Neuronal stem cell (in vitro differentiated cells): ENCODE results near the gene CDK5R2.

Experiments used
- DNase-seq: peaks from one replicate; pipeline ENCODE4 v3.0.0-alpha.2; 2013; ENCODE audit warnings: low spot score
- H2AFZ ChIP-seq: one replicate; pipeline ENCODE4 v1.6.1; 2013; ENCODE audit warnings: mild to moderate bottlenecking, low read length, inconsistent platforms
- H2AK5ac ChIP-seq: 2 replicates; pipeline ENCODE4 v1.6.1; 2013; ENCODE audit warnings: low read depth, mild to moderate bottlenecking, inconsistent platforms, low read length, moderate library complexity, mixed read lengths
- H2BK120ac ChIP-seq: 2 replicates; pipeline ENCODE4 v1.6.1; 2013; ENCODE audit warnings: low read depth, mild to moderate bottlenecking, inconsistent platforms, low read length, moderate library complexity, mixed read lengths
- H2BK12ac ChIP-seq: one replicate; pipeline ENCODE4 v1.6.1; 2013; ENCODE audit warnings: low read length, inconsistent platforms
- H2BK15ac ChIP-seq: 2 replicates; pipeline ENCODE4 v1.6.1; 2013; ENCODE audit warnings: mild to moderate bottlenecking, low read length, inconsistent platforms, mixed read lengths
- H2BK5ac ChIP-seq: one replicate; pipeline ENCODE4 v1.6.1; 2013; ENCODE audit warnings: inconsistent platforms, mild to moderate bottlenecking, low read length, moderate library complexity
- H3K14ac ChIP-seq: one replicate; pipeline ENCODE4 v1.6.1; 2013; ENCODE audit warnings: low read length, inconsistent platforms
- H3K18ac ChIP-seq: 2 replicates; pipeline ENCODE4 v1.6.1; 2013; ENCODE audit warnings: low read length, inconsistent platforms
- H3K23ac ChIP-seq: 2 replicates; pipeline ENCODE4 v1.6.1; 2013; ENCODE audit warnings: low read depth, mild to moderate bottlenecking, mixed read lengths, low read length, inconsistent platforms; ENCODE audit not compliant: poor library complexity
- H3K27ac ChIP-seq: replicated peaks from 3 replicates; pipeline ENCODE4 v1.5.1; 2013; ENCODE audit warnings: low read length, inconsistent platforms
- H3K27me3 ChIP-seq, 3 experiments: 2 replicates each; pipeline ENCODE4 v1.6.1; 2013; ENCODE audit warnings: low read length in 3 of 3, mild to moderate bottlenecking in 2 of 3, inconsistent platforms in 1 of 3, low read depth in 1 of 3, mixed read lengths in 1 of 3, moderate library complexity in 1 of 3; ENCODE audit not compliant: control insufficient read depth in 3 of 3, insufficient read depth in 3 of 3
- H3K36me3 ChIP-seq, 2 donors: replicated peaks in 1 of 2; 2 replicates each; pipeline ENCODE4 v1.6.1; 2013; ENCODE audit warnings: low read length in 2 of 2; ENCODE audit not compliant: control insufficient read depth in 2 of 2, insufficient read depth in 2 of 2
- H3K4ac ChIP-seq: 2 replicates; pipeline ENCODE4 v1.6.1; 2013; ENCODE audit warnings: inconsistent platforms, mild to moderate bottlenecking, low read length, moderate library complexity
- H3K4me1 ChIP-seq, 2 donors: 1 replicate in 1 of 2; 2 replicates in 1 of 2; pipeline ENCODE4 v1.6.1; 2013; ENCODE audit warnings: low read length in 2 of 2, low read depth in 1 of 2; ENCODE audit not compliant: control insufficient read depth in 2 of 2, insufficient read depth in 1 of 2
- H3K4me2 ChIP-seq: one replicate; pipeline ENCODE4 v1.6.1; 2013; ENCODE audit warnings: mild to moderate bottlenecking, low read length, inconsistent platforms; ENCODE audit not compliant: insufficient read depth, poor library complexity, severe bottlenecking
- H3K4me3 ChIP-seq, 2 donors: 2 replicates each; pipeline ENCODE4 v1.5.1; 2013; ENCODE audit warnings: low read length in 2 of 2, mild to moderate bottlenecking in 2 of 2, inconsistent platforms in 1 of 2, moderate library complexity in 1 of 2
- H3K79me1 ChIP-seq: one replicate; pipeline ENCODE4 v1.6.1; 2013; ENCODE audit warnings: low read depth, mild to moderate bottlenecking, inconsistent platforms, low read length, moderate library complexity
- H3K9ac ChIP-seq: one replicate; pipeline ENCODE4 v1.6.1; 2013; ENCODE audit warnings: mild to moderate bottlenecking, low read depth, low read length, inconsistent platforms; ENCODE audit not compliant: poor library complexity
- H3K9me3 ChIP-seq, 2 donors: replicated peaks in 1 of 2; 2 replicates each; pipeline versions ENCODE3 to v1.6.1; 2013; ENCODE audit warnings: low read length in 2 of 2, mild to moderate bottlenecking in 2 of 2, inconsistent platforms in 1 of 2, low read depth in 1 of 2, mixed read lengths in 1 of 2, moderate library complexity in 1 of 2; ENCODE audit not compliant: control insufficient read depth in 2 of 2, insufficient read depth in 1 of 2
- H4K8ac ChIP-seq: one replicate; pipeline ENCODE4 v1.6.1; 2013; ENCODE audit warnings: low read depth, mild to moderate bottlenecking, inconsistent platforms, low read length, moderate library complexity
- H4K91ac ChIP-seq: one replicate; pipeline ENCODE4 v1.6.1; 2013; ENCODE audit warnings: low read length, low read depth, mild to moderate bottlenecking, inconsistent platforms; ENCODE audit not compliant: poor library complexity
- WGBS, 2 donors: extraction: QIAGEN DNeasy Blood & Tissue Kit; methylation state at CpG; one replicate each; pipeline ENCODE4 v1.1.7; 2013; ENCODE audit warnings: missing lambda C conversion rate in 2 of 2, mixed read lengths in 1 of 2; ENCODE audit not compliant: insufficient read length in 2 of 2, insufficient replicate concordance in 1 of 2; ENCODE audit errors: extremely low coverage in 2 of 2; 5-methylcytosine and 5-hydroxymethylcytosine counted together

Gene CDK5R2

DNA sequence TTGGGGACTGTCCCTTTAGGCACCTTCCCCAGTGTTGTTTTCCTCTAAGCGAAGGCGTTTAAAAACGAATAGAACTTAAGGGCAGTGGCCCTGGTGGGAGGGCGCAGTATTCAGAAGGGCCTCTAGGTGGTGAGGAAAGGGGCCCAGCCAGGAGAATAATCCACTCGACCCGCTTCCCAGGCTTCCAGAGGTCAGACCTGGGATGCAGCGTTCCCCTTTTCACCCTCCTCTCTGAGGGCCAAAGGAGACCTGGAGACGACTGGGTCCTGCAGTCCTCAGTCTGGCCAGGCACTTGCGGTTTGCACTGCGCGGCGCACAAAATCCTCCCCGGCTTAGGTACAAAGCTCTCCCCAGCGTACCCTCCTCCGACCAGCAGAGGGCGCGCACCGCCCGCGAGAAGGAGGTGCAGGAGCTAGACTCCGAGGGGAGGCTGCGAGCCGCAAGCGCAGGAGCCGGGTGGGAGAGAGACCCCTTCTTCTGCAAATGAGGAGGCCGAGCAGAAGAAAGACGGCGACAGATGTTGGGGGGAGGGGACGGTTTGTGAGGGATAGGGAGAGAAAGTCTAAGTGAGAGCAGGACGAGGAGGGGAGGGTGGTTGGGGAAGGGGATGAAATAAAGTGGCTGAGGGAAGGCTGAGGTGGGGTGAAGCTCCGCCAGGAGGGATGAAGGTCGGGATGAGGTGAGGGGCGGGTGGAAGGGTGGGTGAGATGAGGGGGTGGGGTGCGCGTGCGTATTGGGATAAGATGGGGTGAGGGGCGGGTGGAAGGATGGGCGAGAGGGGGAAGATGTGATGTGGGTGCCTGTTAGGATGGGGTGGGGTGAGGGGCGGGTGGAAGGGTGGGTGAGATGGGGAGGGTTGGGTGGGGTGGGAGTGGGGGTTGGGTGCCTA, 20.6 kb downstream of the CDK5R2 start:
- WGBS, 2 donors: no CpG with 5 or more reads among the region's 39 CpGs
- H3K4me2 ChIP-seq: peak overlapping the region; percentile 56

DNA sequence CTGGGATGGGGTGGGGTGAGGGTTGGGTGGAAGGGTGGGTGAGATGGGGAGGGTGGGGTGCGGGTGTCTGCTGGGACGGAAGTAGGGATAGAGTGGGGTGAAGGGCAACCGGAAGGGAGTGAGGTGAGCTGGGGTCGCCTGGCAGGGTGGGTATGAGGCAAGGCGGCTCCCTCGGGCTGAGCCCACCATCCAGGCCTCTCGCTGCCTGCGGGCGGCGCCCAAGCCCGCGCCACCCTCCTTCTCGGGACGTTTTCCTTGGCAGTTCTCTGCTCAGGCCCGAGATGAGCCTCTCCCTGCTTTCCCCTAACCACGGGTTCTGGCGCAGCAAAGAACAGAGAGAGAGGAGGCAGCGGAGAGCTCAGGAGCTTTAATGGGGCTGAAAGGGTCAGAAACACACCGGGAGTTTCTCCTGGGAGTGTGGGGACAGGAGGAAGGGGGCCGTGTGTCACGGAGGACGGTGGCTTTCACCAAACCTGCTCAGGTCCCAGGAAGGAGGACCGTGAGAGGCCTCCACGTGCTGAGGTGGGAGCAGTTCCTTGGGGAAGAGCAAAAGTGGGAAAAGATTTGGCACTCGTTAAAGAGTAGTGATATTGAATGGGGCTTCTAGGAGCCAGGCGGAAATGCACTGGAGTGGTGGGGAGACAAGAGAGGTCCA, 21.4 kb downstream of the CDK5R2 start:
- H3K4me1 ChIP-seq: peaks cover 2 to 9% of the 10 kb centered on the region in 2 donors
- no CpG with 5 or more reads among the region's 26 CpGs for WGBS, 2 donors
- no peaks in the 10 kb centered on the region for H3K36me3 ChIP-seq
- no peak overlapping the region for H4K91ac ChIP-seq
- H3K4me2 ChIP-seq: no peak overlapping the region
- peaks cover 39 to 90% (median 84%) of the 10 kb centered on the region in 3 experiments for H3K27me3 ChIP-seq
- H2BK5ac ChIP-seq: no peak overlapping the region
- DNase-seq: no peak
- H2BK120ac ChIP-seq: no peak overlapping the region
- no peak overlapping the region for H3K9ac ChIP-seq
- H3K14ac ChIP-seq: no peak overlapping the region
- H4K8ac ChIP-seq: no peak overlapping the region
- H2AFZ ChIP-seq: peak overlapping the region; percentile 77
- H2BK15ac ChIP-seq: no peak overlapping the region
- peaks cover 0 to 8% of the 10 kb centered on the region in 2 donors for H3K9me3 ChIP-seq
- H3K4me3 ChIP-seq: no peak overlapping the region
- no peak overlapping the region for H3K4ac ChIP-seq
- no peak overlapping the region for H3K18ac ChIP-seq
- H3K23ac ChIP-seq: no peak overlapping the region
- no peak overlapping the region for H2BK12ac ChIP-seq
- no peak overlapping the region for H2AK5ac ChIP-seq
- H3K27ac ChIP-seq: no peak overlapping the region
- H3K79me1 ChIP-seq: peaks cover 2% of the 10 kb centered on the region

More for the DNA sequence above, 20.6 kb downstream of the CDK5R2 start:
- H3K18ac ChIP-seq: no peak overlapping the region
- H4K91ac ChIP-seq: no peak overlapping the region
- H2AFZ ChIP-seq: peak overlapping the region; percentile 96
- no peak overlapping the region for H3K27ac ChIP-seq
- H3K4ac ChIP-seq: no peak overlapping the region
- no peak overlapping the region for H2BK12ac ChIP-seq
- H3K9me3 ChIP-seq: peaks cover 0 to 8% of the 10 kb centered on the region in 2 donors
- no peak overlapping the region for H3K9ac ChIP-seq
- peaks cover 2 to 9% of the 10 kb centered on the region in 2 donors for H3K4me1 ChIP-seq
- H3K27me3 ChIP-seq: peaks cover 37 to 90% (median 82%) of the 10 kb centered on the region in 3 experiments
- peaks cover 2% of the 10 kb centered on the region for H3K79me1 ChIP-seq
- H2BK5ac ChIP-seq: no peak overlapping the region
- H2BK120ac ChIP-seq: no peak overlapping the region
- no peak overlapping the region for H2BK15ac ChIP-seq
- no peak overlapping the region for H4K8ac ChIP-seq
- no peak overlapping the region for H2AK5ac ChIP-seq
- H3K4me3 ChIP-seq: peak overlapping the region in 1 of 2 donors; percentile 17
- no peak overlapping the region for H3K14ac ChIP-seq
- no peaks in the 10 kb centered on the region for H3K36me3 ChIP-seq
- DNase-seq: peak; percentile 86
- no peak overlapping the region for H3K23ac ChIP-seq

DNA sequence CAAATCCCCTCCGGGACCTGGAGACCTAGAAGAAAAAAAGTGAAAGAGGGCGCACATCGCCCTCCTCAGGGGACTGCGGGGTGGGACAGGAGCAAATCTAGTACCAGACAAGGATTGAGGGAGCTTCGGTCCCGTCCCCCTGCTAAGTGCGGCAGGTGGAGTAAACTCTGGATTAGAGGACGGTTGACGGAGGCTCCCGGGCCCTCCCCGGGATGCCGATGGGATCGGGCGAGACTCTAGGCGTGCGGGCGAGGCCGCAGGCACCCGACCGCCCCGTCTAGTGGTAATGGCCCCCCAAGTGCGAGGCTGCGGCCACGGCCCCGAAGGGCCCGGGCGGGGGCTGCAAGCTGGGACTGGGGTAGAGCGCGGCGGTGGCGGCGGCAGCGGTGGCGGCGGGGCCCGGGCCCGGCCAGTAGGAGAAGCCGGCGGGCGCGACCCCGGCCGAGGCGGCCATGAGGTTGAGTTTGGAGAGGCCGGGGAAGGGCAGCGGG, 22.0 kb downstream of the CDK5R2 start:
- H3K27me3 ChIP-seq: peaks cover 45 to 90% (median 85%) of the 10 kb centered on the region in 3 experiments
- peak overlapping the region; percentile 85 for H2AFZ ChIP-seq
- no peak overlapping the region for H2BK5ac ChIP-seq
- no peak overlapping the region for H3K4ac ChIP-seq
- peaks cover 2% of the 10 kb centered on the region for H3K79me1 ChIP-seq
- no peak overlapping the region for H4K8ac ChIP-seq
- H3K23ac ChIP-seq: no peak overlapping the region
- H3K4me1 ChIP-seq: peaks cover 2 to 9% of the 10 kb centered on the region in 2 donors
- peak overlapping the region; percentile 25 for H3K4me2 ChIP-seq
- no peak overlapping the region for H2BK12ac ChIP-seq
- H3K9me3 ChIP-seq: peaks cover 0 to 8% of the 10 kb centered on the region in 2 donors
- H3K4me3 ChIP-seq: peak overlapping the region in 1 of 2 donors; percentile 23
- no peak overlapping the region for H3K14ac ChIP-seq
- WGBS, 2 donors: no CpG with 5 or more reads among the region's 46 CpGs
- H2BK15ac ChIP-seq: no peak overlapping the region
- H2BK120ac ChIP-seq: no peak overlapping the region
- H2AK5ac ChIP-seq: no peak overlapping the region
- no peak overlapping the region for H3K27ac ChIP-seq
- no peak overlapping the region for H3K18ac ChIP-seq
- peak overlapping the region; percentile 21 for H3K9ac ChIP-seq
- H3K36me3 ChIP-seq: no peaks in the 10 kb centered on the region
- no peak for DNase-seq
- H4K91ac ChIP-seq: no peak overlapping the region
